GM18498 (cell line): Measurements from ENCODE around the gene GCHFR.
A peak's percentile ranks its signal among the peaks of the same experiment; 100 is the strongest.

Experiments
- ATAC-seq: cut with Tn5 transposase; IDR thresholded peaks from one replicate; pipeline ENCODE4 v1.9.1; 2021; ENCODE audit warnings: mild to moderate bottlenecking, moderate library complexity; ENCODE audit not compliant: unreplicated experiment

GCHFR gene

GRCh38 chr15:40775740-40776536 lies 12.1 kb downstream of the GCHFR start:
- no peak for ATAC-seq

GRCh38 chr15:40776537-40777141 lies 12.8 kb downstream of the GCHFR start:
- no peak for ATAC-seq

GRCh38 chr15:40782609-40783227 lies 18.9 kb downstream of the GCHFR start:
- peak; percentile 83 for ATAC-seq

- ATAC-seq: no peak
Measured at GRCh38 chr15:40785164-40785563, 21.3 kb downstream of the GCHFR start.

- ATAC-seq: no peak
Measured at GRCh38 chr15:40785814-40786213, 21.9 kb downstream of the GCHFR start.

- no peak for ATAC-seq
Measured at GRCh38 chr15:40787344-40787841, 23.5 kb downstream of the GCHFR start.

GRCh38 chr15:40787991-40788390 lies 24.1 kb downstream of the GCHFR start:
- ATAC-seq: no peak

- ATAC-seq: no peak
Measured at GRCh38 chr15:40789119-40789518, 25.3 kb downstream of the GCHFR start.

GRCh38 chr15:40789999-40790398 lies 26.1 kb downstream of the GCHFR start:
- ATAC-seq: no peak

- no peak for ATAC-seq
Measured at GRCh38 chr15:40790718-40791117, 26.9 kb downstream of the GCHFR start.

- no peak for ATAC-seq
Measured at GRCh38 chr15:40792394-40792793, 28.5 kb downstream of the GCHFR start.

GRCh38 chr15:40793216-40793989 lies 29.5 kb downstream of the GCHFR start:
- ATAC-seq: no peak

GRCh38 chr15:40796041-40796440 lies 32.2 kb downstream of the GCHFR start:
- ATAC-seq: no peak

GRCh38 chr15:40796512-40796911 lies 32.6 kb downstream of the GCHFR start:
- no peak for ATAC-seq

GRCh38 chr15:40799523-40799922 lies 35.7 kb downstream of the GCHFR start:
- no peak for ATAC-seq

- no peak for ATAC-seq
Measured at GRCh38 chr15:40803076-40803475, 39.2 kb downstream of the GCHFR start.

GRCh38 chr15:40803688-40804087 lies 39.8 kb downstream of the GCHFR start:
- no peak for ATAC-seq

- ATAC-seq: no peak
Measured at GRCh38 chr15:40806672-40807027, 42.8 kb downstream of the GCHFR start.

GRCh38 chr15:40807028-40807887 lies 43.4 kb downstream of the GCHFR start, which contains the start of the genes DNAJC17 and ZFYVE19:
DNAJC17 (minus strand) TSS chr15:40807473; CDS start chr15:40807446, 27 bp downstream.
ZFYVE19 (plus strand) TSS chr15:40807089; CDS start chr15:40807590, 501 bp downstream.
- ATAC-seq: peak; percentile 94

GRCh38 chr15:40807888-40808461 lies 44.1 kb downstream of the GCHFR start:
- ATAC-seq: no peak
